Measurements from ENCODE around the gene PLEKHF1. TPM values are rescaled to one million over a fixed set of nuclear protein-coding genes. Genes with fewer than 3 reads are reported as not detected.

PLEKHF1 gene
- total RNA-seq, 1 experiment from 2014 or later: 5.5 TPM

DNA sequence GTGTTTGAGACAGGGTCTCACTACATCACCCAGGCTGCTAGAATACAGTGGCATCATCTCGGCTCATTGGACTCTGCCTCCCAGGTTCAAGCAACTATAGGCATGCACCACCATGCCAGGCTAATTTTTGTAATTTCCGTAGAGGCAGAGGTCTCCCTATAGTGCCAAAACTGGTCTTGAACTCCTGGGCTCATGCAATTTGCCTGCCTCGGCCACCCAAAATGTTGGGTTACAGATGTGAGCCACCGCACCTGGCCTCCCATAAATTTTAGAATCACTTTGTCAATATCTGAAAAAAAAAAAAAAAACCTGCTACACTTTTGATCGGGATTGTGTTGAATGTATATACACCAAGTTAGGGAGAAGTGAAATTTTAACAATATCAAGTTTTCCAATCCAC lies 11.9 kb upstream of the PLEKHF1 start:
- intact Hi-C loops (cut with micrococcal nuclease): no loop called here
- Histone ChIP-seq H3K9me3 (ENCODE audit: control insufficient read depth in 1 of 2, insufficient read depth in 1 of 2, low read depth in 1 of 2, low read length in 2 of 2) (no peaks in the 10 kb centered on the region), H3K4me3 (replicated peaks in 1 of 2; ENCODE audit: low read depth in 1 of 2, low read length in 2 of 2) (no peak overlapping the region), H3K9ac (ENCODE audit: low read length) (no peak overlapping the region), H3K9me2 (ENCODE audit: insufficient read depth) (no peaks in the 10 kb centered on the region), H3K79me2 (ENCODE audit: insufficient read depth, low read length) (no peaks in the 10 kb centered on the region), H3K27me3 (ENCODE audit: insufficient read depth, low read length) (no peaks in the 10 kb centered on the region), H3K27ac (ENCODE audit: low read depth, low read length) (no peak overlapping the region), H2AFZ (ENCODE audit: low read depth, low read length, poor library complexity, severe bottlenecking) (no peak overlapping the region), H3K36me3 (ENCODE audit: control insufficient read depth in 1 of 2, insufficient read depth in 2 of 2, low read length in 2 of 2) (no peaks in the 10 kb centered on the region), H4K20me1 (ENCODE audit: insufficient read depth) (no peaks in the 10 kb centered on the region), H3K4me1 (ENCODE audit: control insufficient read depth in 1 of 2, insufficient read depth in 2 of 2, low read length in 2 of 2) (no peaks in the 10 kb centered on the region), H3K4me2 (ENCODE audit: low read length) (no peak overlapping the region)
- BruUV-seq (replicated peaks): no TSS peak
- ChIA-PET POLR2A (no interaction called here), RAD21 (ENCODE audit: low non-redundant PET in 1 of 2, low total read pairs in 2 of 2, uncharacterized antibody in 2 of 2, unreplicated experiment in 2 of 2) (no interaction called here), CTCF (no interaction called here)
- ATAC-seq: no peak
- TF ChIP-seq, protein P1, sequence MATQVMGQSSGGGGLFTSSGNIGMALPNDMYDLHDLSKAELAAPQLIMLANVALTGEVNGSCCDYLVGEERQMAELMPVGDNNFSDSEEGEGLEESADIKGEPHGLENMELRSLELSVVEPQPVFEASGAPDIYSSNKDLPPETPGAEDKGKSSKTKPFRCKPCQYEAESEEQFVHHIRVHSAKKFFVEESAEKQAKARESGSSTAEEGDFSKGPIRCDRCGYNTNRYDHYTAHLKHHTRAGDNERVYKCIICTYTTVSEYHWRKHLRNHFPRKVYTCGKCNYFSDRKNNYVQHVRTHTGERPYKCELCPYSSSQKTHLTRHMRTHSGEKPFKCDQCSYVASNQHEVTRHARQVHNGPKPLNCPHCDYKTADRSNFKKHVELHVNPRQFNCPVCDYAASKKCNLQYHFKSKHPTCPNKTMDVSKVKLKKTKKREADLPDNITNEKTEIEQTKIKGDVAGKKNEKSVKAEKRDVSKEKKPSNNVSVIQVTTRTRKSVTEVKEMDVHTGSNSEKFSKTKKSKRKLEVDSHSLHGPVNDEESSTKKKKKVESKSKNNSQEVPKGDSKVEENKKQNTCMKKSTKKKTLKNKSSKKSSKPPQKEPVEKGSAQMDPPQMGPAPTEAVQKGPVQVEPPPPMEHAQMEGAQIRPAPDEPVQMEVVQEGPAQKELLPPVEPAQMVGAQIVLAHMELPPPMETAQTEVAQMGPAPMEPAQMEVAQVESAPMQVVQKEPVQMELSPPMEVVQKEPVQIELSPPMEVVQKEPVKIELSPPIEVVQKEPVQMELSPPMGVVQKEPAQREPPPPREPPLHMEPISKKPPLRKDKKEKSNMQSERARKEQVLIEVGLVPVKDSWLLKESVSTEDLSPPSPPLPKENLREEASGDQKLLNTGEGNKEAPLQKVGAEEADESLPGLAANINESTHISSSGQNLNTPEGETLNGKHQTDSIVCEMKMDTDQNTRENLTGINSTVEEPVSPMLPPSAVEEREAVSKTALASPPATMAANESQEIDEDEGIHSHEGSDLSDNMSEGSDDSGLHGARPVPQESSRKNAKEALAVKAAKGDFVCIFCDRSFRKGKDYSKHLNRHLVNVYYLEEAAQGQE (IDR thresholded peaks at IDR 0.05; ENCODE audit: low read depth): no peak
- no peak for TF ChIP-seq ZBTB33 (IDR thresholded peaks at IDR 0.05; ENCODE audit: extremely low read depth, insufficient replicate concordance, low read length)
- no peak for TF ChIP-seq SP1 (IDR thresholded peaks at IDR 0.05; ENCODE audit: low read depth)
- no peak for TF ChIP-seq FOSL1 (IDR thresholded peaks at IDR 0.05; ENCODE audit: low read depth)
- TF ChIP-seq SRF (IDR thresholded peaks at IDR 0.05; ENCODE audit: low read depth): no peak
- TF ChIP-seq CTCF (IDR thresholded peaks at IDR 0.05 in 2 of 3, conservative IDR thresholded peaks at IDR 0.05 in 1 of 3; ENCODE audit: borderline replicate concordance in 1 of 3, insufficient read depth in 1 of 3, low read depth in 2 of 3, low read length in 2 of 3): no peak
- no peak for TF ChIP-seq POLR2A (IDR thresholded peaks at IDR 0.05; ENCODE audit: borderline replicate concordance, extremely low read depth, insufficient read depth, insufficient read length)
- TF ChIP-seq ELF1 (IDR thresholded peaks at IDR 0.05; ENCODE audit: borderline replicate concordance, low read depth): no peak
- TF ChIP-seq EZH2phosphoT487 (IDR thresholded peaks at IDR 0.05; ENCODE audit: borderline replicate concordance): no peak
- no peak for TF ChIP-seq CBX3 (IDR thresholded peaks at IDR 0.05; ENCODE audit: low read depth)
- TF ChIP-seq SIN3A (IDR thresholded peaks at IDR 0.05; ENCODE audit: low read depth): no peak
- TF ChIP-seq EZH2 (IDR thresholded peaks at IDR 0.05): no peak
- DNase-seq (ENCODE audit: low read depth, low spot score): no peak
